DOHH2 (cell line): Measurements from ENCODE around the gene SESN2.

Source experiments
- H3F3A ChIP-seq: fragments of 200-600 bp; sonication (generic), shearing (Covaris generic); 2 replicates; pipeline ENCODE4 v1.6.0; 2016; ENCODE audit warnings: antibody characterized with exemption, mild to moderate bottlenecking; ENCODE audit not compliant: control insufficient read depth, insufficient read depth
- H3K27ac ChIP-seq: fragments of 200-600 bp; sonication (generic); 2 replicates; pipeline ENCODE4 v1.5.1; 2014; ENCODE audit warnings: low read depth, mild to moderate bottlenecking, low read length, moderate library complexity
- H3K27me3 ChIP-seq: fragments of 200-600 bp; sonication (generic); 2 replicates; pipeline ENCODE4 v1.6.1; 2014; ENCODE audit warnings: mild to moderate bottlenecking, low read length, mixed read lengths; ENCODE audit not compliant: control insufficient read depth
- H3K36me3 ChIP-seq: fragments of 200-600 bp; sonication (generic); 2 replicates; pipeline ENCODE4 v1.6.1; 2014; ENCODE audit warnings: mild to moderate bottlenecking, low read length, moderate library complexity, mixed read lengths; ENCODE audit not compliant: control insufficient read depth
- H3K4me1 ChIP-seq: fragments of 200-600 bp; sonication (generic); 2 replicates; pipeline ENCODE4 v1.6.1; 2014; ENCODE audit warnings: mild to moderate bottlenecking, low read length, mixed read lengths; ENCODE audit not compliant: control insufficient read depth
- H3K4me2 ChIP-seq: fragments of 200-600 bp; sonication (generic); 2 replicates; pipeline ENCODE4 v1.6.0; 2014; ENCODE audit warnings: mild to moderate bottlenecking, low read length, moderate library complexity
- H3K4me3 ChIP-seq: fragments of 200-600 bp; sonication (generic); 2 replicates; pipeline ENCODE4 v1.5.1; 2014; ENCODE audit warnings: mild to moderate bottlenecking, low read length, mixed read lengths
- H3K79me2 ChIP-seq: fragments of 200-600 bp; sonication (generic); 2 replicates; pipeline ENCODE4 v1.6.1; 2014; ENCODE audit warnings: mild to moderate bottlenecking, low read length, mixed read lengths; ENCODE audit not compliant: control insufficient read depth
- H3K9me2 ChIP-seq: fragments of 200-600 bp; sonication (generic); replicated peaks from 2 replicates; pipeline ENCODE4 v1.6.1; 2014; ENCODE audit warnings: mild to moderate bottlenecking, low read length, mixed read lengths; ENCODE audit not compliant: control insufficient read depth
- H3K9me3 ChIP-seq: fragments of 200-600 bp; sonication (generic); 2 replicates; pipeline ENCODE4 v1.6.1; 2014; ENCODE audit warnings: antibody characterized with exemption, low read length, mixed read lengths; ENCODE audit not compliant: control insufficient read depth, insufficient read depth
- H4K20me1 ChIP-seq: fragments of 200-600 bp; sonication (generic); 2 replicates; pipeline ENCODE4 v1.6.0; 2014; ENCODE audit warnings: low read depth, mild to moderate bottlenecking, antibody characterized with exemption, low read length, moderate library complexity; ENCODE audit not compliant: control insufficient read depth, insufficient read depth
- EZH2phosphoT487 ChIP-seq: fragments of 200-600 bp; sonication (generic); IDR thresholded peaks from 2 replicates; pipeline ENCODE4 v1.6.1; 2017; ENCODE audit warnings: borderline replicate concordance, mild to moderate bottlenecking, antibody characterized with exemption, low read length, moderate library complexity, mixed read lengths
- TF ChIP-seq, protein P1 (sequence below): fragments of 200-600 bp; sonication (generic); IDR thresholded peaks from one replicate; pipeline ENCODE4 v1.5.1; 2014; ENCODE audit warnings: antibody characterized with exemption, mild to moderate bottlenecking, low read depth, low read length; ENCODE audit not compliant: poor library complexity, severe bottlenecking

SESN2 gene

DNA sequence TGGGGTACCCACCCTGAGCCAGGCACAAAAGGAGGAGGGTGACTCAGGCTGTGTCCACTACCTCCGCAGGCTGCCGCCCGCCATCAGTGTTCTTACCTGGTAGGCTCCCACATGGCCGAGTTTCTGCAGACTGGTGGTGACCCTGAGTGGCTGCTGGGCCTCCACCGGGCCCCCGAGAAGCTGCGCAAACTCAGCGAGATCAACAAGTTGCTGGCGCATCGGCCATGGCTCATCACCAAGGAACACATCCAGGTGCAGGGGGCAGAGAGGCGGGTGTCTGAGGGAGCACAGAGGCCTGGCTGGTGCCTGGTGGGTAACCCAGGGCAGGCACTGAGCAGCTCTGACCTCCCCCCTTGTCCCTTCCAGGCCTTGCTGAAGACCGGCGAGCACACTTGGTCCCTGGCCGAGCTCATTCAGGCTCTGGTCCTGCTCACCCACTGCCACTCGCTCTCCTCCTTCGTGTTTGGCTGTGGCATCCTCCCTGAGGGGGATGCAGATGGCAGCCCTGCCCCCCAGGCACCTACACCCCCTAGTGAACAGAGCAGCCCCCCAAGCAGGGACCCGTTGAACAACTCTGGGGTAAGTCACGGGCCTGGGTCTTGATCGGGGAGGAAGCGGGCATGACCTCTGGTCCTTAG is 13.0 kb downstream of the SESN2 start:
- peaks cover 6% of the 10 kb centered on the region; the same call in 1 of the 2 replicates for H3K79me2 ChIP-seq
- no peaks in the 10 kb centered on the region for H3K27me3 ChIP-seq
- H3K36me3 ChIP-seq, result peaks cover 11% of the 10 kb centered on the region
- no peak overlapping the region for H3K4me3 ChIP-seq
- no peaks in the 10 kb centered on the region for H3K4me1 ChIP-seq
- no peak overlapping the region for H3K4me2 ChIP-seq
- no peak overlapping the region for H3K27ac ChIP-seq
- H3K9me3 ChIP-seq, result no peaks in the 10 kb centered on the region
- no peaks in the 10 kb centered on the region for H3K9me2 ChIP-seq
- H3F3A ChIP-seq, result 0 out of 2 replicates have a peak, but pooled peaks cover 3% of the 10 kb centered on the region
- H4K20me1 ChIP-seq, result no peaks in the 10 kb centered on the region
- TF ChIP-seq, protein P1, sequence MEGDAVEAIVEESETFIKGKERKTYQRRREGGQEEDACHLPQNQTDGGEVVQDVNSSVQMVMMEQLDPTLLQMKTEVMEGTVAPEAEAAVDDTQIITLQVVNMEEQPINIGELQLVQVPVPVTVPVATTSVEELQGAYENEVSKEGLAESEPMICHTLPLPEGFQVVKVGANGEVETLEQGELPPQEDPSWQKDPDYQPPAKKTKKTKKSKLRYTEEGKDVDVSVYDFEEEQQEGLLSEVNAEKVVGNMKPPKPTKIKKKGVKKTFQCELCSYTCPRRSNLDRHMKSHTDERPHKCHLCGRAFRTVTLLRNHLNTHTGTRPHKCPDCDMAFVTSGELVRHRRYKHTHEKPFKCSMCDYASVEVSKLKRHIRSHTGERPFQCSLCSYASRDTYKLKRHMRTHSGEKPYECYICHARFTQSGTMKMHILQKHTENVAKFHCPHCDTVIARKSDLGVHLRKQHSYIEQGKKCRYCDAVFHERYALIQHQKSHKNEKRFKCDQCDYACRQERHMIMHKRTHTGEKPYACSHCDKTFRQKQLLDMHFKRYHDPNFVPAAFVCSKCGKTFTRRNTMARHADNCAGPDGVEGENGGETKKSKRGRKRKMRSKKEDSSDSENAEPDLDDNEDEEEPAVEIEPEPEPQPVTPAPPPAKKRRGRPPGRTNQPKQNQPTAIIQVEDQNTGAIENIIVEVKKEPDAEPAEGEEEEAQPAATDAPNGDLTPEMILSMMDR, result no peak
- no peak for TF ChIP-seq EZH2phosphoT487

DNA sequence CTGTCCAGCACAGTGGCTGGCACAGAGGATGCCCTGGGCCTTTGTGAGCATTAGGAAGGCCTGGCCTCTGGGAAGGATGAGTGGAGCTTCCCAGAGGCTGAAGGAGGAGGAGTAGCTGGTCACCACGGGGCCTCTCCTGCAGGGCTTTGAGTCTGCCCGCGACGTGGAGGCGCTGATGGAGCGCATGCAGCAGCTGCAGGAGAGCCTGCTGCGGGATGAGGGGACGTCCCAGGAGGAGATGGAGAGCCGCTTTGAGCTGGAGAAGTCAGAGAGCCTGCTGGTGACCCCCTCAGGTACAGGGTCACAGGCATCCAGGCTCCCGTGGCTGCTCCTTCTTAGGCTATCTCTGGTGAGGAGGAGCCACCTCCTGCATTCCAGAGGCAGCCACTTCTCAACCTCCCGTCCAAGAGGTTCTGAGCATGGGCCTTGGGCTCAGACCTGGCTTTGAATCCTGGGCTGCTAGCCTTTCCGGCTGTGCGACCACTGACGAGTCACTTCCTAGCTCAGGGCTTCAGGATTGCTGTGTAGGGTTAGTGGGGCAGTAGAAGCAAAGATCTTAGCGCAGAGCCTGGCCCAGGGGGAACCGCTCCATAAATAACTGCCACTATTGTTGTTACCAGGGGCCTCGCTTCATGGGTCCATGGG is 14.0 kb downstream of the SESN2 start:
- H3K36me3 ChIP-seq, result peaks cover 11% of the 10 kb centered on the region
- TF ChIP-seq EZH2phosphoT487, result no peak
- TF ChIP-seq, protein P1, result no peak

DNA sequence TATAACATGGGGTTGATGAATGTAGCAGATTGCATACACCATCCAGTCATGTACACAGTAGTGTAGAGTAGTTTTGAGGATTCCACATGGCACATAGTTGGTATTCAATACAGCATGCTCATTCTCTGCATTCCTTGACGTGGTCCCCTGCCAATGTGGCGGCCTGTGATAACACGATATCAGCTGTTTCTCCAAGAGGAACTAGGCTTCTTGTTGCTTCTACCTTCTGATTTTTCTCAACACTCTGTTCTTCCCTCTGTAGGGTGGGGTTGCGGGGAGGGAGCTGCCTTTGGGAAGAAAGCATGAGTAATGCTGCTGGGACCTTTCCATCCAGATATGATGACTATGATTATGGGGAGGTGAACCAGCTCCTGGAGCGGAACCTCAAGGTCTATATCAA is 19.4 kb downstream of the SESN2 start:
- no peaks in the 10 kb centered on the region for H3F3A ChIP-seq
- H3K4me2 ChIP-seq, result no peak overlapping the region
- no peaks in the 10 kb centered on the region for H3K4me1 ChIP-seq
- no peaks in the 10 kb centered on the region for H3K9me3 ChIP-seq
- no peaks in the 10 kb centered on the region for H3K79me2 ChIP-seq
- H3K27me3 ChIP-seq, result no peaks in the 10 kb centered on the region
- H3K27ac ChIP-seq, result no peak overlapping the region
- H3K9me2 ChIP-seq, result no peaks in the 10 kb centered on the region
- TF ChIP-seq, protein P1, result no peak
- no peak for TF ChIP-seq EZH2phosphoT487
- no peaks in the 10 kb centered on the region for H4K20me1 ChIP-seq
- no peak overlapping the region for H3K4me3 ChIP-seq
- peaks cover 22% of the 10 kb centered on the region for H3K36me3 ChIP-seq

More for the DNA sequence above, 14.0 kb downstream of the SESN2 start:
- Histone ChIP-seq H3K4me3 (no peak overlapping the region), H3K4me2 (no peak overlapping the region), H3K27ac (no peak overlapping the region), H3K9me3 (no peaks in the 10 kb centered on the region), H3K79me2 (no peaks in the 10 kb centered on the region), H3K4me1 (no peaks in the 10 kb centered on the region), H3F3A (0 out of 2 replicates have a peak, but pooled peaks cover 3% of the 10 kb centered on the region), H3K27me3 (no peaks in the 10 kb centered on the region), H4K20me1 (no peaks in the 10 kb centered on the region), H3K9me2 (no peaks in the 10 kb centered on the region)
